Panc1 (cell line): ENCODE measurements around the gene CORT.

Source experiments
- CTCF ChIP-seq: fragments of 450-650 bp; IDR thresholded peaks from 2 replicates; pipeline ENCODE4 v1.5.1; 2017; ENCODE audit warnings: mild to moderate bottlenecking
- POLR2AphosphoS5 ChIP-seq: IDR thresholded peaks from 2 replicates; pipeline ENCODE4 v1.6.1; 2012; ENCODE audit warnings: mild to moderate bottlenecking, low read depth, low read length, moderate library complexity
- REST ChIP-seq, 2 experiments: IDR thresholded peaks; 2 replicates each; pipeline ENCODE4 v1.6.1; 2011 to 2012; ENCODE audit warnings: low read depth in 2 of 2, control low read depth in 1 of 2, low read length in 1 of 2, mild to moderate bottlenecking in 1 of 2, moderate library complexity in 1 of 2; ENCODE audit not compliant: insufficient read depth in 1 of 2
- SIN3A ChIP-seq: IDR thresholded peaks from 2 replicates; pipeline ENCODE4 v1.6.1; 2012; ENCODE audit warnings: low read depth, mild to moderate bottlenecking, low read length, moderate library complexity, borderline replicate concordance; ENCODE audit not compliant: insufficient read depth
- TCF7L2 ChIP-seq: IDR thresholded peaks from 2 replicates; pipeline ENCODE4 v1.6.1; 2011; ENCODE audit warnings: mild to moderate bottlenecking, low read depth, low read length, inconsistent platforms

- TF ChIP-seq CTCF: no peak
- no peak for TF ChIP-seq SIN3A
- no peak for TF ChIP-seq POLR2AphosphoS5
- no peak for TF ChIP-seq TCF7L2
- no peak for TF ChIP-seq REST (IDR thresholded peaks at IDR 0.05; ENCODE audit: insufficient read depth in 1 of 2, low read depth in 2 of 2, low read length in 1 of 2)
Observed at GRCh38 chr1:10451287-10451686, 1.5 kb downstream of the CORT start.
